CD4-positive, alpha-beta T cell treated with Interleukin-1 beta for 1 hour (primary cell): ENCODE data around the gene ATP9B.

Experiments
- DNase-seq, 2 donors: peaks; one replicate each; pipeline ENCODE4 v3.0.0-alpha.2; 2020 to 2022

The ATP9B gene

GRCh38 chr18:79416022-79416676 lies 347.0 kb downstream of the ATP9B start:
- no peak for DNase-seq

GRCh38 chr18:79416677-79417052 lies 347.5 kb downstream of the ATP9B start:
- no peak for DNase-seq

- no peak for DNase-seq
Measured at GRCh38 chr18:79418236-79418635, 349.0 kb downstream of the ATP9B start.

- DNase-seq = no peak
Measured at GRCh38 chr18:79418642-79419041, 349.4 kb downstream of the ATP9B start.

GRCh38 chr18:79420033-79420745 lies 351.0 kb downstream of the ATP9B start:
- DNase-seq = no peak

GRCh38 chr18:79421275-79421857 lies 352.2 kb downstream of the ATP9B start:
- no peak for DNase-seq

GRCh38 chr18:79422022-79422782 lies 353.0 kb downstream of the ATP9B start:
- no peak for DNase-seq

GRCh38 chr18:79422783-79423165 lies 353.6 kb downstream of the ATP9B start:
- DNase-seq = no peak

- no peak for DNase-seq
Measured at GRCh38 chr18:79423211-79424007, 354.2 kb downstream of the ATP9B start.

- no peak for DNase-seq
Measured at GRCh38 chr18:79424008-79424565, 354.9 kb downstream of the ATP9B start.

- no peak for DNase-seq
Measured at GRCh38 chr18:79424880-79425568, 355.8 kb downstream of the ATP9B start.

GRCh38 chr18:79425569-79425886 lies 356.3 kb downstream of the ATP9B start:
- no peak for DNase-seq

GRCh38 chr18:79426376-79427300 lies 357.4 kb downstream of the ATP9B start:
- DNase-seq = no peak

- no peak for DNase-seq
Measured at GRCh38 chr18:79427368-79428225, 358.4 kb downstream of the ATP9B start.
